ENCODE results near the gene KDM4C.
A peak's percentile ranks its signal among the peaks of the same experiment; 100 is the strongest.
"Not testable (repeated sequence)": the region's sequence is repeated elsewhere in the genome, so short reads cannot be mapped to it uniquely, and the experiment has no call there.

KDM4C gene

DNA sequence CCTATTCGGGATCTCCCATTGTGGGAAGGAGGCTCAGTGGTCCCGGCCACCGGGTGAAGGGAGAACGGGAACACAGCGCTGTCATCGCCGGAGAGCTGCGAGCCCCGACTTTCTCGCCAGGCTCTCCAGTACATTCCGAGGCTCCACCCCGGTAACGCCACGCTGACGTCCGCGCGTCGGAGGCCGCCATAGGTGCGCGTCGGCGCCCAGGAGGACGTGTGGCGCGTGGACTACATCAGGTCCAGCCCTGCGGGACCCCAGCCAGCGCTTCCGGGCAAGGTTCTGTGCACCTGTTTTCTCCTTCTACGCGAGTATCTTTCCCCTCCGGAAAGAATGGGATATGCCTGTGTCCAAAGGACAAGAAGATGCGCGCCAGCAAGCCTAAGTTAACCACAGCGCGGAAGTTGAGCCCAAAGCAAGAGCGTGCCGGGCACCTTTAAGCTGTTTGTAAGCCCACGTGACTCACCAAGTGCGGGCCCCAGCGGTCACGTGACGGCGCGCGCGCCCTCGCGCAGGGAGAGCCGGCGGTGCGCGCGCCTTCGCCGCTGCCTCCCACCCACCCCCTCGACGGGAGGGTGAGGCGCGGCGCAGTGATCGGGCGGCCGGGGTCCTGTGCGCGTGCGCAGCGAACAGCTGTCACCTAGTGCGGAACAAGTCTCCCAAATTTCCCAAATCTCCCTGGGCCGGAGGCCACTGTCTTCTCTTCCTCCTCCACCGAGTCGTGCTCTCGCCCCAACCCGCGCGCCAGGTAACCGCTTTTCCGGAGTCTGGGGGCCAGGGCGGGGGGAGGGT is at the start of gene KDM4C:
TSS of gene KDM4C (plus strand) at position 518 of the 792 bp plus-strand sequence. CDS start 35,016 bp downstream, outside the sequence.
- Histone ChIP-seq H3K4me3 (peak within 1 kb of the TSS; percentile 83 to 98), H3K9me3 (no peaks in the 10 kb centered on the region), H3K4me1 (peaks cover 0 to 14% (median 7%) of the 10 kb centered on the region in 4 donors), H3K27ac (peak within 1 kb of the TSS; percentile 93 to 99), H3K36me3 (no peaks in the 10 kb centered on the region), H3K27me3 (no peaks in the 10 kb centered on the region)
- DNase-seq, result peak; percentile 96 to 97
- intact Hi-C loops (cut with DNase I; ENCODE audit: low total_unique reads), result loop anchor here (2.0 to 10.0 kb wide), 3 partner anchors 55 to 343 kb away; partner anchors contain the start of gene UHRF2
- TF ChIP-seq, protein P1, sequence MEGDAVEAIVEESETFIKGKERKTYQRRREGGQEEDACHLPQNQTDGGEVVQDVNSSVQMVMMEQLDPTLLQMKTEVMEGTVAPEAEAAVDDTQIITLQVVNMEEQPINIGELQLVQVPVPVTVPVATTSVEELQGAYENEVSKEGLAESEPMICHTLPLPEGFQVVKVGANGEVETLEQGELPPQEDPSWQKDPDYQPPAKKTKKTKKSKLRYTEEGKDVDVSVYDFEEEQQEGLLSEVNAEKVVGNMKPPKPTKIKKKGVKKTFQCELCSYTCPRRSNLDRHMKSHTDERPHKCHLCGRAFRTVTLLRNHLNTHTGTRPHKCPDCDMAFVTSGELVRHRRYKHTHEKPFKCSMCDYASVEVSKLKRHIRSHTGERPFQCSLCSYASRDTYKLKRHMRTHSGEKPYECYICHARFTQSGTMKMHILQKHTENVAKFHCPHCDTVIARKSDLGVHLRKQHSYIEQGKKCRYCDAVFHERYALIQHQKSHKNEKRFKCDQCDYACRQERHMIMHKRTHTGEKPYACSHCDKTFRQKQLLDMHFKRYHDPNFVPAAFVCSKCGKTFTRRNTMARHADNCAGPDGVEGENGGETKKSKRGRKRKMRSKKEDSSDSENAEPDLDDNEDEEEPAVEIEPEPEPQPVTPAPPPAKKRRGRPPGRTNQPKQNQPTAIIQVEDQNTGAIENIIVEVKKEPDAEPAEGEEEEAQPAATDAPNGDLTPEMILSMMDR (IDR thresholded peaks at IDR 0.05), result no peak

DNA sequence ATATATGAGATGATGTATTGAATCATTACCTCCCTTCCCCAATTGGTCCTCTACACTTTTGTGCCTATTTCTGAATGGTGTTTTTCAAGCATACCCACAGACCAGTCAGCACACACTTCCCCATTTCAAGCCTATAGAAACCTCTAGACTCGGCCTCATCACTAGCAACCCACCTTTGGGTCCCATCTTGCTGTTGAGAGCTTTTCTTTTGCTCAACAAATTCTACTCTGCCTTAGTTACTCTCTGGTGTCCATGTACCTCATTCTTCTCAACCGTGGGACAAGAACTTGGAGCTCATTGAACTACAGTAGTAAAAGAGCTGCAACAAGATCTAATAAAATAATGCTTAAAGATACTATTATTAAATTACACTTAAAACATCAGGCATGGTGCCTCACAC is 49.0 kb upstream of the KDM4C start:
- intact Hi-C loops (cut with DNase I; ENCODE audit: low total_unique reads), result no loop called here
- Histone ChIP-seq H3K4me1 (peaks cover 0 to 2% (median 0%) of the 10 kb centered on the region in 4 donors), H3K36me3 (no peaks in the 10 kb centered on the region), H3K27ac (no peak overlapping the region), H3K27me3 (no peaks in the 10 kb centered on the region), H3K9me3 (no peaks in the 10 kb centered on the region), H3K4me3 (no peak overlapping the region)
- TF ChIP-seq, protein P1 (IDR thresholded peaks at IDR 0.05), result no peak
- DNase-seq, result no peak

DNA sequence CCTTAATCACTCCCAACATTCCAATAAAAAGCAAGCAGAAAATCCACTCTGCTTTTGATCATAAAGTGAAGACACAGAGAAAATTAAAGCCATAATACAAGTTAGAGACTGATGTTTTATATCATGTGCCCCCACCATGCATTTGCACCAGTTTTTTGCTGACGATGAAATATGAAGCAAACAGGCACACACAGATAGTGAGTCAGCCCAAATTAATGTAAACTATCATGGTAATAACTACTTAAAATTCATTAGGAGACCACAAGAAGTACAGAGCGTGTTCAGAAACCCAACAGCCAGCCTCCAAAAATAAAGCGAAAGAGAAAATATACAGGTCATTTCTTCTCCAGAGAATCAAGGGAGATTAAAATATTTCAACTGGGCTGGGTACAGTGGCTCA is 46.4 kb upstream of the KDM4C start:
- H3K4me1 ChIP-seq, result peaks cover 0 to 6% (median 3%) of the 10 kb centered on the region in 4 donors
- H3K9me3 ChIP-seq, result no peaks in the 10 kb centered on the region
- no peak for DNase-seq
- H3K4me3 ChIP-seq, result no peak overlapping the region
- intact Hi-C loops (cut with DNase I; ENCODE audit: low total_unique reads), result no loop called here
- TF ChIP-seq, protein P1 (IDR thresholded peaks at IDR 0.05), result no peak
- H3K27ac ChIP-seq, result no peak overlapping the region
- no peaks in the 10 kb centered on the region for H3K36me3 ChIP-seq
- H3K27me3 ChIP-seq, result peaks cover 0 to 7% of the 10 kb centered on the region in 2 donors

DNA sequence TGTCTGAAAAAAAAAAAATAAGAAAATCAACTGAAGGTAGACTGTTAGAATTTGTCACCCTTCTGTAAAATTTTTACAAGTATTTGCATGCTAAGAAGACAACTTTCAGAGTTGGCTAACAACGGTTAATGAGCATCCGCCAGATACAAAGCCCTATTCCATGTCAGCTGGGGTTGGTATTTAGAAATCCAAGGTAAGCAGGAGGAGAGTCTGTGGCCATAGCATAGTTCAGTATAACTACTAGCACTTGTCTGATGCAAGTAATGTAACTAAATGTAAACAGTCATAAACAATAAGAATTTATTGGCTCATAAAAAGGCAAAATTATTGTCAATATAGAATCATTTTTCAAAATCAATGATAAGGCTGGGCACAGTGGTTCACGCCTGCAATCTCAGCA is 45.7 kb upstream of the KDM4C start:
- no peak for DNase-seq
- Histone ChIP-seq H3K9me3 (no peaks in the 10 kb centered on the region), H3K4me3 (no peak overlapping the region), H3K27me3 (peaks cover 0 to 12% of the 10 kb centered on the region in 2 donors), H3K4me1 (peaks cover 0 to 8% (median 3%) of the 10 kb centered on the region in 4 donors), H3K36me3 (no peaks in the 10 kb centered on the region), H3K27ac (no peak overlapping the region)
- intact Hi-C loops (cut with DNase I; ENCODE audit: low total_unique reads), result no loop called here
- TF ChIP-seq, protein P1 (IDR thresholded peaks at IDR 0.05), result no peak

DNA sequence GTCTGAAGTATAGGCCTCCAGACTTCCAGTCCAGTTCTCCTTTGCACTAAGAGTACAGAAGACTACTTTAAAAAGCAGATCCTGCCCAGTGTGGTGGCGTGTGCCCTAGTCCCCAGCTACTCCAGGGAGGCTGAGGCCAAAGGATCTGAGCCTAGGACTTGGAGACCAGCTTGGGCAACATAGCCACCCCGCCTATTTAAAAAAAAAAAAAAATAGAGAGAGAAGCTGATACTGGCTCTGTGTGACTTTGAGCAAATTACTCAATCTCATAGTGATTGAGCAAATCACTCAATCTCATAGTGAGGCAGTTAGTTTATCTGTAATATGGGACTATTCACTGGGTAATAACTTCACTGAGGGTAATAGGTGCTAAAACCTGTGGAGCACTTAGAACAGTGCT is 43.6 kb upstream of the KDM4C start:
- H3K27me3 ChIP-seq, result peaks cover 0 to 12% of the 10 kb centered on the region in 2 donors
- H3K4me3 ChIP-seq, result no peak overlapping the region
- peaks cover 0 to 8% (median 3%) of the 10 kb centered on the region in 4 donors for H3K4me1 ChIP-seq
- intact Hi-C loops (cut with DNase I; ENCODE audit: low total_unique reads), result no loop called here
- no peaks in the 10 kb centered on the region for H3K9me3 ChIP-seq
- H3K27ac ChIP-seq, result no peak overlapping the region
- no peak for DNase-seq
- no peaks in the 10 kb centered on the region for H3K36me3 ChIP-seq
- TF ChIP-seq, protein P1 (IDR thresholded peaks at IDR 0.05), result no peak

DNA sequence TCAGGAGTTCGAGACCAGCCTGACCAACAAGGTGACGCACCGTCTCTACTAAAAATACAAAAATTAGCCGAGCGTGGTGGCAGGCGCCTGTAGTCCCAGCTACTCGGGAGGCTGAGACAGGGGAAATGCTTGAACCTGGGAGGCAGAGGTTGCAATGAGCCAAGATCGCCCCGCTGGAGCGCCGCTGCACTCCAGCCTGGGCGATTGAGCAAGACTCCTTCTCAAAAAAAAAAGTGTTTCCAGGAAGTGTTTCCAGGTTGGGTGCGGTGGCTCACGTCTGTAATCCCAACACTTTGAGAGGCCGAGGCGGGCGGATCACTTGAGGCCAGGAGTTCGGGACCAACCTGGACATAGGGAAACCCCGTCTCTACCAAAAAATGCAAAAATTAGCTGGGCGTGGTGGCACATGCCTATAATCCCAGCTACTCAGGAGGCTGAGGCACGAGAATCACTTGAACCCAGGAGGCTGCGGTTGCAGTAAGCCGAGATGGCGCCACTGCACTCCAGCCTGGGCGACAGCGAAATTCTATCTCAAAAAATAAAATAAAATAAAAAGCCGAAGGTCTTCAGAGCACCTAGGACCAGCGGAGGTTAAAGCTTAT is 42.5 kb upstream of the KDM4C start:
- H3K4me1 ChIP-seq; H3K4me3 ChIP-seq; H3K36me3 ChIP-seq; H3K9me3 ChIP-seq; DNase-seq; intact Hi-C loops (cut with DNase I; ENCODE audit: low total_unique reads); H3K27ac ChIP-seq: not testable (repeated sequence)
- H3K27me3 ChIP-seq, result peaks cover 0 to 12% of the 10 kb centered on the region in 2 donors
